OCI-LY3 (cell line): ENCODE data around the gene CAVIN2.

Source experiments
- EZH2phosphoT487 ChIP-seq: fragments of 200-600 bp; shearing (Covaris generic); IDR thresholded peaks from 2 replicates; pipeline ENCODE4 v1.6.1; 2018; ENCODE audit warnings: antibody characterized with exemption, mixed run types, low read depth
- TF ChIP-seq, protein P1 (sequence below): fragments of 200-600, 300-600 bp; sonication (generic); IDR thresholded peaks from 2 replicates; pipeline ENCODE4 v1.5.1; 2014; ENCODE audit warnings: antibody characterized with exemption, low read length, low read depth

DNA sequence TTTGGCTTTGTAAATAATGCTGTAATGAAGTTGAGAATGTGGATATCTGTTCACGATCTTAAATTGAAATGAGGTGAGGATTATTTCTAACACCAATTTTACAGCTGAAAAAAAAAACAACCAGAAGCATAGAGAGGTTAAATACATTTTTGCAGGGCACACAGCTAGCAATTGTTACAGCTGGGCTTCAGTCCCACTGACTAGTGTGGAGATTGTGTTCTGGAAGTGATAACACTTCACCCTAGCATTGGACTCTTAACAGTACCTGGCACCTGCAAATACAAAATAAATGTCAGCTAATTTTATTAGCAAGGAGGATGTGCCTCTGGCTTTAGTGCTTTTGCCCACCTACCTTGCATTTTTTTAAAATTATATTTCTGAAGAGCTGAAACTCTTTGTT is 28.8 kb downstream of the CAVIN2 start:
- TF ChIP-seq, protein P1, sequence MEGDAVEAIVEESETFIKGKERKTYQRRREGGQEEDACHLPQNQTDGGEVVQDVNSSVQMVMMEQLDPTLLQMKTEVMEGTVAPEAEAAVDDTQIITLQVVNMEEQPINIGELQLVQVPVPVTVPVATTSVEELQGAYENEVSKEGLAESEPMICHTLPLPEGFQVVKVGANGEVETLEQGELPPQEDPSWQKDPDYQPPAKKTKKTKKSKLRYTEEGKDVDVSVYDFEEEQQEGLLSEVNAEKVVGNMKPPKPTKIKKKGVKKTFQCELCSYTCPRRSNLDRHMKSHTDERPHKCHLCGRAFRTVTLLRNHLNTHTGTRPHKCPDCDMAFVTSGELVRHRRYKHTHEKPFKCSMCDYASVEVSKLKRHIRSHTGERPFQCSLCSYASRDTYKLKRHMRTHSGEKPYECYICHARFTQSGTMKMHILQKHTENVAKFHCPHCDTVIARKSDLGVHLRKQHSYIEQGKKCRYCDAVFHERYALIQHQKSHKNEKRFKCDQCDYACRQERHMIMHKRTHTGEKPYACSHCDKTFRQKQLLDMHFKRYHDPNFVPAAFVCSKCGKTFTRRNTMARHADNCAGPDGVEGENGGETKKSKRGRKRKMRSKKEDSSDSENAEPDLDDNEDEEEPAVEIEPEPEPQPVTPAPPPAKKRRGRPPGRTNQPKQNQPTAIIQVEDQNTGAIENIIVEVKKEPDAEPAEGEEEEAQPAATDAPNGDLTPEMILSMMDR, result no peak
- TF ChIP-seq EZH2phosphoT487, result no peak
